Measurements from ENCODE around the gene ADAMTS10.
"Not testable (repeated sequence)": the region's sequence is repeated elsewhere in the genome, so short reads cannot be mapped to it uniquely, and the experiment has no call there.

Gene ADAMTS10

DNA sequence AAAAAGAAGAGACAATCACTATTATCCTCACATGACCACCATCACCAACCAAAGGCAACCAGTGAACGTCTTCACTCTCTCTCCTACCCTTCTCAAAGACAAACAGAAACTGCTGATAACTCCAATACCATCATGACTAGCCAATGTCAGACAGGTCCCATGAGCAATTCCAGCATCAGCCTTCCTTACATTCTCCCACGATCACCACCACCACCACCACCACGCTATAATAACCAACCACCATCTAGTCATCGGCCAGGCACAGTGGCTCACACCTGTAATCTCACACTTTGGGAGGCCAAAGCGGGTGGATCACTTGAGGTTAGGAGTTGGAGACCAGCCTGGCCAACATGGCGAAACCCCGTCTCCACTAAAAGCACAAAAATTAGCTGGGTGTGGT lies 37.2 kb downstream of the ADAMTS10 start:
- Histone ChIP-seq H3K9me3 (ENCODE audit: control insufficient read depth, low read depth, low read length) (no peaks in the 10 kb centered on the region), H3K27me3 (ENCODE audit: control insufficient read depth, insufficient read depth, low read length) (no peaks in the 10 kb centered on the region), H3K27ac (ENCODE audit: low read length) (no peak overlapping the region), H3K4me3 (ENCODE audit: low read length) (no peak overlapping the region), H3K36me3 (ENCODE audit: control insufficient read depth, low read depth, low read length) (no peaks in the 10 kb centered on the region), H3K4me1 (ENCODE audit: control insufficient read depth, low read depth, low read length) (peaks cover 7% of the 10 kb centered on the region), H3K9ac (ENCODE audit: low read length) (no peak overlapping the region)

DNA sequence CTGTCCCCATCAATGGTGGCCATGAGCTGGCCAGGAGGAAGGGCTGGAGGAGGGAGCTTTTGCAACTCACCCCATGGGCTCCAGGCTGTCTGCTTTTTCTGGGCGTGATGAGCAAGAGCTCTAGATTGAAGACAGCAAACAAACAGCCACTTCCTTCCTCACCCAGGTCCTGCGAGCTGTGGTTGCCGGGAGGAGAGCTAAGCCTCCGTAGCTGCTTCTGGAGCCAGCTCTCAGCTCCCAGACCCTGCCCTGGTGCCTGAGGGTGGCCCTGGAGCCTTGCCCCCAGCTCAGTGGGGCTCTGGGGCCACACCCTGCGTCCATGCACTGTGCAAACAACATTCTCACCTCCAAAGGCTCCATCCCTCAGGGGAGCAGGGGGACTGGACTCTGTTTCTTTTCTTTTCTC lies 39.5 kb downstream of the ADAMTS10 start:
- Histone ChIP-seq H3K27me3 (ENCODE audit: control insufficient read depth, insufficient read depth, low read length) (no peaks in the 10 kb centered on the region), H3K4me1 (ENCODE audit: control insufficient read depth, low read depth, low read length) (peaks cover 7% of the 10 kb centered on the region), H3K9me3 (ENCODE audit: control insufficient read depth, low read depth, low read length) (no peaks in the 10 kb centered on the region), H3K27ac (ENCODE audit: low read length) (no peak overlapping the region), H3K9ac (ENCODE audit: low read length) (no peak overlapping the region), H3K36me3 (ENCODE audit: control insufficient read depth, low read depth, low read length) (no peaks in the 10 kb centered on the region), H3K4me3 (ENCODE audit: low read length) (no peak overlapping the region)

DNA sequence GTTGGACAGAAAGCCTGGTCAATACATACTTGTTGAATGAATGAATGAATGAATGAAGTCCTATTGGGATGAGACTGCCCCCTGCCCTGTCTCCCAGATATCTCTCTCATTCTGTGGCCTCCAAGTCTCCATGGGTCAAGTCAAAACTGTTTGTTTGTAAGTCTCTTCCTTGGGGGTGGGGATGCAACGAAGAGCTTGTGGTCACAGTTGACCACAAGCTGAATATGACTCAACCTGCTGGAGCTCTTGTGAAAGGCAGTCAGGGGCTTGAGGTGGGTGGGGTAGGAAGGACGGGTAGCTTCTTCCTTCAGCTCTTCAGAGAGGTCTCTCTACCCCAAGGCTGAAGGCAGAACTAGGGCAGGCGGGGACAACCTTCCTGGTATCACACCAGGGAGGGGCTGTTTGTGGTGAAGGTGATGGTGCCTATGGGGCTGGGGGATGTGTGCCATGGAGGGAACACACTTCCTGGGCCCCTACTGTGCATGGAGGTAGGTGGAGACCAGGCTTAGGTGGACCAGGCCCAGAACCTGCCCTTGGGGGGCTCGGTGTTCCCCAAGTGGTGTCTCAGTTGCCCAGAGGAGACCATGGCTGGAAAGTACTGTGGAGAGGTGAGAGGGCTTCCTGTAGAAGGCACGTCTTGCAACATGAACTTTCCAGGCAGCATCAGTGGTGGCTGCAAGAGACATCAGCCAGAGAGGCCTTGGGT lies 41.3 kb downstream of the ADAMTS10 start:
- no peak overlapping the region for H3K4me3 ChIP-seq (ENCODE audit: low read length)
- H3K36me3 ChIP-seq (ENCODE audit: control insufficient read depth, low read depth, low read length): no peaks in the 10 kb centered on the region
- no peaks in the 10 kb centered on the region for H3K27me3 ChIP-seq (ENCODE audit: control insufficient read depth, insufficient read depth, low read length)
- no peak overlapping the region for H3K9ac ChIP-seq (ENCODE audit: low read length)
- no peaks in the 10 kb centered on the region for H3K9me3 ChIP-seq (ENCODE audit: control insufficient read depth, low read depth, low read length)
- H3K4me1 ChIP-seq (ENCODE audit: control insufficient read depth, low read depth, low read length): no peaks in the 10 kb centered on the region
- H3K27ac ChIP-seq (ENCODE audit: low read length): no peak overlapping the region

DNA sequence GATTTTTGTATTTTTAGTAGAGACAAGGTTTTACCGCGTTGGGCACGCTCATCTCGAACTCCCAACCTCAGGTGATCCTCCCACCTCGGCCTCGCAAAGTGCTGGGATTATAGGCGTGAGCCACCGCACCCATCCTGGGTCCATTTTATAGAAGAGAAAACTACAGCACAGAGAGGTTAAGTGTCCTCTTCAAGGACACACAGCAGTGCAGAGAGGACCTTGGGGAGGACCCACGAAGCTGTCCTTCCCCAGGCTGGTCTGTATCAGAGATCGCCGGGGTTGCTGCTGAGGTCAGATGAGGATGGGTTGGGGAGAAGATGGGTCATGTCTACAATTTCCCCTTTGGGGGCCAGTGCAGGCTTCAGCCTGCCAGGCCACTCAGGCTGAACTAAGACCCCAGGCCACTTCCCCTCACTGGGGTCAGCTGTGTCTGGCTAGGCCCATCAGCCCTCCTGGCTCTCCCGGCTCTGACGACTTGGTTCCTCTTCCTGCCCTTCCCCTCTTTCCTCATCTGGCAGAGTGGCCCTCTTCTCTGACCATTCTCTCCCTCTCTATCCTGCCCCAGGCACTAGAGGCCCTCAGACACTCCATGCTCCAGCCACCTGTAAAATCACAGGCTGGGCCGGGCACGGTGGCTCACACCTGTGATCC lies 42.9 kb downstream of the ADAMTS10 start:
- Histone ChIP-seq H3K4me3 (ENCODE audit: low read length) (no peak overlapping the region), H3K9me3 (ENCODE audit: control insufficient read depth, low read depth, low read length) (no peaks in the 10 kb centered on the region), H3K4me1 (ENCODE audit: control insufficient read depth, low read depth, low read length) (no peaks in the 10 kb centered on the region), H3K27ac (ENCODE audit: low read length) (no peak overlapping the region), H3K27me3 (ENCODE audit: control insufficient read depth, insufficient read depth, low read length) (no peaks in the 10 kb centered on the region), H3K36me3 (ENCODE audit: control insufficient read depth, low read depth, low read length) (no peaks in the 10 kb centered on the region), H3K9ac (ENCODE audit: low read length) (no peak overlapping the region)

DNA sequence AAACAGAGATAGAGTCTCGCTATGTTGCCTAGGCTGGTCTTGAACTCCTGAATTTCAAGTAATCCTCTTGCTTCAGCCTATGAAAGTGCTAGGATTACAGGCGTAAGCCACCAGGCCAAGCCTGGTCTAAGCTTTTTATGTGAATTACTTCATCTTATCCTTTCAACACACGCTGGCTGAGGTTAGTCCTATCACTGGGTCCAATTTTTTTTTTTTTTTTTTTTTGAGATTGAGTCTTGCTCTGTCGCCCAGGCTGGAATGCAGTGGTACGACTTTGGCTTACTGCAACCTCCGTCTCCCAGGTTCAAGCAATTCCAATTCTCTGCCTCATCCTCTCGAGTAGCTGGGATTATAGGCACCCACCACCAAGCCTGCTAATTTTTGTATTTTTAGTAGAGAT lies 43.7 kb downstream of the ADAMTS10 start:
- H3K27ac ChIP-seq (ENCODE audit: low read length): no peak overlapping the region
- H3K36me3 ChIP-seq (ENCODE audit: control insufficient read depth, low read depth, low read length): no peaks in the 10 kb centered on the region
- no peak overlapping the region for H3K4me3 ChIP-seq (ENCODE audit: low read length)
- H3K9ac ChIP-seq (ENCODE audit: low read length): no peak overlapping the region
- no peaks in the 10 kb centered on the region for H3K27me3 ChIP-seq (ENCODE audit: control insufficient read depth, insufficient read depth, low read length)
- H3K4me1 ChIP-seq (ENCODE audit: control insufficient read depth, low read depth, low read length): no peaks in the 10 kb centered on the region
- H3K9me3 ChIP-seq (ENCODE audit: control insufficient read depth, low read depth, low read length): no peaks in the 10 kb centered on the region

DNA sequence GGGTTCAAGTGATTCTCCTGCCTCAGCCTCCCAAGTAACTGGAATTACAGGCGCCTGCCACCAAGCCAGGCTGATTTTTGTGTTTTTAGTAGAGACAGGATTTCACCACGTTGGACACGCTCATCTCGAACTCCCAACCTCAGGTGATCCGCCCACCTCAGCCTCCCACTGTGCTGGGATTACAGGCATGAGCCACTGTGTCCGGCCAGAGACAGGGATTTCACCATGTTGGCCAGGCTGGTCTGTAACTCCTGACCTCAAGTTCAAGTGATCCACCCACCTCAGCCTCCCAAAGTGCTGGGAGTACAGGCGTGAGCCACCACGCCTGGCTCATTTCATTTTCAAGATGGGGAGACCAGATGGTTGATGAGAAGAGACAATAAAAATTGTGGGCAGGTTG lies 45.6 kb downstream of the ADAMTS10 start:
- not testable (repeated sequence) for H3K9ac ChIP-seq (ENCODE audit: low read length); H3K27me3 ChIP-seq (ENCODE audit: control insufficient read depth, insufficient read depth, low read length); H3K27ac ChIP-seq (ENCODE audit: low read length); H3K36me3 ChIP-seq (ENCODE audit: control insufficient read depth, low read depth, low read length); H3K4me3 ChIP-seq (ENCODE audit: low read length); H3K9me3 ChIP-seq (ENCODE audit: control insufficient read depth, low read depth, low read length); H3K4me1 ChIP-seq (ENCODE audit: control insufficient read depth, low read depth, low read length)

DNA sequence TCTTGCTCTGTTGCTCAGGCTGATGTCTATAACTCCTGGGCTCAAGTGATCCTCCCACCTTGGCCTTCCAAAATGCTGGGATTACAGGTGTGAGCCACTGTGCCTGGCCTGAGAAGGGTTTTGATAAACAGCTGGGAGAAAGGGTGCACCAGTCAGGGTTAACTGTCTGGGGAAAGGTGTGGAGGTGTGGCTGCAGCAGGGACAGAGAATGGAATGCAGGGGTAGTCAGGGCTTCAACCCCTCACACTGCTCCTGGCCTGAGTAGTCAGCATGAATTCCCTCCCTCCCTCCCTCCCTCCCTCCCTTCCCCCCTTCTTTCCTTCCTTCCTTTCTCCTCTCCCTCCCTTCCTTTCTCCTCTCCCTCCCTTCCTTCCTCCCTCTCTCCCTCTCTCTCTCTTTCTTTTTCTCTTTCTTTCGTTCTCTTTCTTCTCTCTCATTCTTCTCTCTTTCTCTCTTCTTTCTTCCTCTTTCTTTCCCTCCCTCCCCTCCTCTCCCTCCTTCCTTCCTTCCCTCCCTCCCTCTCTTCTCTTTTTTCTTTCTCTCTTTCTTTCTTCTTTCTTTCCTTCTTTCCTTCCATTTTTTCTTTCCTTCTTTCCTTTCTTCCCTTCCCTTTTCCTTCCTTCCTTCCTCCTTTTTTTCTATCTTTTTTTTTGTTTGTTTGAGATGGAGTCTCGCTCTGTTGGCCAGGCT lies 49.3 kb downstream of the ADAMTS10 start:
- Histone ChIP-seq H3K4me1 (ENCODE audit: control insufficient read depth, low read depth, low read length) (no peaks in the 10 kb centered on the region), H3K4me3 (ENCODE audit: low read length) (no peak overlapping the region), H3K27me3 (ENCODE audit: control insufficient read depth, insufficient read depth, low read length) (no peaks in the 10 kb centered on the region), H3K36me3 (ENCODE audit: control insufficient read depth, low read depth, low read length) (no peaks in the 10 kb centered on the region), H3K27ac (ENCODE audit: low read length) (no peak overlapping the region), H3K9ac (ENCODE audit: low read length) (no peak overlapping the region), H3K9me3 (ENCODE audit: control insufficient read depth, low read depth, low read length) (no peaks in the 10 kb centered on the region)

DNA sequence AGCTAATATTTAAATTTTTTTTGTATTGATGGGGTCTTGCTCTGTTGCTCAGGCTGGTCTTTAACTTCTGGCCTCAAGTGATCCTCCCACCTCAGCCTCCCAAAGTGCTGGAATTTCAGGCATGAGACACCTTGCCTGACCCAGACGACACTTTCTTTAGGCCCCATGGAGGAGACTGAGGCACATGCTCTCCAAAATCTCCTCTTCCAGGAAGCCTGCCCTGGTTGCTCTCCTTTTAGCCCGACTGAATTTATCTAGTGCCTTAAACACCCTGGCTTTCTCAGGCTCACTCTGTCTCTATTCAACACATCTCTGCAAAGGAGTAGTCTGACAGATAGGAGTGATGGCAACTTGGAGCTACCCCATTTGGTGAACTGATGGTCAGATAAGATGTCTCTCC lies 52.2 kb downstream of the ADAMTS10 start:
- no peak overlapping the region for H3K4me3 ChIP-seq (ENCODE audit: low read length)
- no peaks in the 10 kb centered on the region for H3K9me3 ChIP-seq (ENCODE audit: control insufficient read depth, low read depth, low read length)
- H3K36me3 ChIP-seq (ENCODE audit: control insufficient read depth, low read depth, low read length): no peaks in the 10 kb centered on the region
- H3K4me1 ChIP-seq (ENCODE audit: control insufficient read depth, low read depth, low read length): no peaks in the 10 kb centered on the region
- no peaks in the 10 kb centered on the region for H3K27me3 ChIP-seq (ENCODE audit: control insufficient read depth, insufficient read depth, low read length)
- no peak overlapping the region for H3K27ac ChIP-seq (ENCODE audit: low read length)
- H3K9ac ChIP-seq (ENCODE audit: low read length): no peak overlapping the region

DNA sequence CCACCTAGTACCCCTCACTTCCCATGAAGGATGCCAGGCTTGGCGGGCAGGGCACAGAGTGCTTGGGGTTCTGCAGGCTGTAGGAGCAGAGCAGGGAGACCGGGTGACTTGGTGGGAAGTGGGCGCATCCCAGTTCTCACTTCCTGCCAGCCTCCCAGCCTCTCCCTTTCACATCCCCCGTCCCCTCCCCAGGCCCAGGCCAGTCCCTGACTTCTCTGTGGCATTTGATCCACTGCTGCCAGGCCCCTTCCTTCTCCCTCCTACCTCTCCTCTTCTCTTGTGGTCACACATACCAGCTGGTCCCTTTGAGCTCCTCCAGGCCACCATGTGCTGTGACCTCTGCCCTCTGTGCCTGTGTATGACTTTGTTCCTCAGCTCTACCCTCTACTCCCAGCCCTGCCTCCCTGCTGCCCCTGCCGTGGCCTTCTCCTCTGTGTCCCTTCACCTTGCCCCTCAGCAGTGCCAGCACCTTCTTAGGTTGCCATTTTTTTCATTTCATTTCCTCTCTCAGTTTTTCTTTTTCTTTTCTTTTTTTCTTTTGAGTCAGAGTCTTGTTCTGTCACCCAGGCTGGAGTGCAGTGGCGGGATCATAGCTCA lies 52.8 kb downstream of the ADAMTS10 start:
- Histone ChIP-seq H3K36me3 (ENCODE audit: control insufficient read depth, low read depth, low read length) (no peaks in the 10 kb centered on the region), H3K4me3 (ENCODE audit: low read length) (no peak overlapping the region), H3K4me1 (ENCODE audit: control insufficient read depth, low read depth, low read length) (no peaks in the 10 kb centered on the region), H3K27me3 (ENCODE audit: control insufficient read depth, insufficient read depth, low read length) (no peaks in the 10 kb centered on the region), H3K9ac (ENCODE audit: low read length) (no peak overlapping the region), H3K27ac (ENCODE audit: low read length) (no peak overlapping the region), H3K9me3 (ENCODE audit: control insufficient read depth, low read depth, low read length) (no peaks in the 10 kb centered on the region)

DNA sequence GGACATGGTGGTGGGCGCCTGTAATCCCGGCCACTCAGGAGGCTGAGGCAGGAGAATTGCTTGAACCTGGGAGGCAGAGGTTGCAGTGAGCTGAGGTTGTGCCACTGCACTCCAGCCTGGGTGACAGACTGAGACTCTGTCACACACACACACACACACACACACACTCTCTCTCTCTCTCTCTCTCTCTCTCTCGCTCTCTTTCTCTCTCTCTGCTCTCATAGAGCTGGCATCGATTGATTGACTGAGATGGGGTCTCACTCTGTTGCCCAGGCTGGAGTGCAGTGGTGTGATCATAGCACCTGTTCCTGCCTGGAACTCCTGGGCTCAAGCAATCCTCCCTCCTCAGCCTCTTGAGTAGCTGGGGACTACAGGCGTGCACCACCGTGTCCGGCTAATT lies 56.8 kb downstream of the ADAMTS10 start:
- not testable (repeated sequence) for H3K27me3 ChIP-seq (ENCODE audit: control insufficient read depth, insufficient read depth, low read length); H3K4me3 ChIP-seq (ENCODE audit: low read length); H3K27ac ChIP-seq (ENCODE audit: low read length); H3K9ac ChIP-seq (ENCODE audit: low read length); H3K4me1 ChIP-seq (ENCODE audit: control insufficient read depth, low read depth, low read length); H3K9me3 ChIP-seq (ENCODE audit: control insufficient read depth, low read depth, low read length); H3K36me3 ChIP-seq (ENCODE audit: control insufficient read depth, low read depth, low read length)

DNA sequence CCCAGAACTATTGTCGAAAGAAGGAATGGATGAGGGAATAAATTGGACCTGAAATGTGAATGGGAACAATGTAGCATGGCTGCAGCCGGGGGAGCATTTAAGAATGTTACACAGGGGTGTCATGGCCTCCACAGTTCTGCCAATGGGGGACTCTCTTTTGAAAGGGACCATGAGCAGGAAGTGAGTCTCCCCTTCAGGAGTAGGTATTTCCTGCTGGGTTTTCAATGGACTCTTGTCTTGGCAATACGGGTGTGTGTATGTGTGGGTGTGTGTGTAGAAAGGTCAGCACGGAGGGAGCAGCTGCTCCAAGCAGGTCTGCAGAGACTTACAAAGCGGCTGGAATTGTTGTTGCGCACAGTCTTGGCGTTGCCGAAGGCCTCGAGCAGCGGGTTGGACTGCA lies 57.7 kb downstream of the ADAMTS10 start:
- Histone ChIP-seq H3K9me3 (ENCODE audit: control insufficient read depth, low read depth, low read length) (no peaks in the 10 kb centered on the region), H3K4me3 (ENCODE audit: low read length) (no peak overlapping the region), H3K27ac (ENCODE audit: low read length) (no peak overlapping the region), H3K9ac (ENCODE audit: low read length) (no peak overlapping the region), H3K4me1 (ENCODE audit: control insufficient read depth, low read depth, low read length) (no peaks in the 10 kb centered on the region), H3K27me3 (ENCODE audit: control insufficient read depth, insufficient read depth, low read length) (no peaks in the 10 kb centered on the region), H3K36me3 (ENCODE audit: control insufficient read depth, low read depth, low read length) (no peaks in the 10 kb centered on the region)

Data from iPS-18a (cell line).